Colonic mucosa (tissue), 4 donors: Measurements from ENCODE around the gene OR6F1. TPM values are rescaled to one million over a fixed set of nuclear protein-coding genes. Genes with fewer than 3 reads are reported as not detected.
"Not testable (repeated sequence)": the region's sequence is repeated elsewhere in the genome, so short reads cannot be mapped to it uniquely, and the experiment has no call there.

Source experiments
- DNase-seq: peaks from one replicate; pipeline ENCODE4 v3.0.0-alpha.2; 2020
- H3K27ac ChIP-seq: fragments of 200-600 bp; one replicate; pipeline ENCODE4 v1.8.0; 2021
- H3K27me3 ChIP-seq: fragments of 200-600 bp; one replicate; pipeline ENCODE4 v1.8.0; 2021
- H3K36me3 ChIP-seq: fragments of 200-600 bp; one replicate; pipeline ENCODE4 v1.8.0; 2021
- H3K4me1 ChIP-seq: fragments of 200-600 bp; one replicate; pipeline ENCODE4 v1.8.0; 2021; ENCODE audit warnings: mild to moderate bottlenecking
- H3K4me3 ChIP-seq: fragments of 200-600 bp; one replicate; pipeline ENCODE4 v1.8.0; 2021
- H3K9ac ChIP-seq, 2 donors: one replicate each; pipeline ENCODE4 v1.7.0; 2013; ENCODE audit warnings: control low read depth in 2 of 2, low read depth in 2 of 2, low read length in 2 of 2
- H3K9me3 ChIP-seq: fragments of 200-600 bp; one replicate; pipeline ENCODE4 v1.8.0; 2021
- intact Hi-C: fragments of 100-400 bp; cut with DNase I; formaldehyde crosslinking; loops from one replicate; pipeline ENCODE4 v1.14.1; 2022
- total RNA-seq, 2 donors: library from RNA; stranded (reverse); fragmentation: NEBNext Ultra II Directional in 1 of 2; extraction: Animal tissue kit (Norgen Biotek cat#: 25700) in 1 of 2; gene quantifications; one replicate each; pipeline ENCODE4 v1.2.1, GENCODE V29; 2021
- TF ChIP-seq, protein P1 (sequence below): fragments of 200-600 bp; IDR thresholded peaks from one replicate; pipeline ENCODE4 v1.8.0; 2022; ENCODE audit warnings: antibody characterized with exemption, mild to moderate bottlenecking
- donor health status: healthy.
- donor health status: DM: no; HTN: no; CAD: no.
- donor health status: DM: no; HTN: no; CAD: no.

The OR6F1 gene
- total RNA-seq, 2 donors from 2014 or later: not detected

DNA sequence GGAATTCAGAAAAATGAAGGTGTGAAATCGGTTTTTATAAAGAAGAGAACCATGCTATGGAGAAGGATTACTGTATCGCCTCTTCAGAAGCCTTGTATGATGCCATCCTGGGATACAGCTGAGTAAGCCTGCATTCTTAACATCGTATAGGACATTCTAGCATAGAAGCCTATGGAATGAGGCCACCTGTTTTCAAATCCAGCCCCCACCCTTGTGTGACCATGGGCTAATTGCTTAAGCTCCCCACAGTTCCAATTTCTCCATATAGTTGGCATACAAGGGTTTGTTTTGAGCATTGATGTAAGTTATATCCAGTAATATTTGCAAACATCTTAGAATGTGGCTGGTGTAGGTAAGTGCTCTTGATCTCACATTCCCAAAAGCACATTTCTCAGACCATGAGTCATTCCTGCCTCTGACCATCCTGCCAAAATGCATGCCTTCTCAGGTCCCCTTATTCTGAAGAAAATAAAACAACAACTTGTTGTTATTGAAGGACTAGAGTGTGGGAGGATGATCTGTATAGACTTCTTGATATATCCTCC lies 30.0 kb upstream of the OR6F1 start:
- no peak for DNase-seq
- H3K9me3 ChIP-seq: no peaks in the 10 kb centered on the region
- no peaks in the 10 kb centered on the region for H3K27me3 ChIP-seq
- no peaks in the 10 kb centered on the region for H3K4me1 ChIP-seq
- no peak overlapping the region for H3K9ac ChIP-seq
- no peak overlapping the region for H3K27ac ChIP-seq
- intact Hi-C loops: no loop called here
- no peak overlapping the region for H3K4me3 ChIP-seq
- TF ChIP-seq, protein P1, sequence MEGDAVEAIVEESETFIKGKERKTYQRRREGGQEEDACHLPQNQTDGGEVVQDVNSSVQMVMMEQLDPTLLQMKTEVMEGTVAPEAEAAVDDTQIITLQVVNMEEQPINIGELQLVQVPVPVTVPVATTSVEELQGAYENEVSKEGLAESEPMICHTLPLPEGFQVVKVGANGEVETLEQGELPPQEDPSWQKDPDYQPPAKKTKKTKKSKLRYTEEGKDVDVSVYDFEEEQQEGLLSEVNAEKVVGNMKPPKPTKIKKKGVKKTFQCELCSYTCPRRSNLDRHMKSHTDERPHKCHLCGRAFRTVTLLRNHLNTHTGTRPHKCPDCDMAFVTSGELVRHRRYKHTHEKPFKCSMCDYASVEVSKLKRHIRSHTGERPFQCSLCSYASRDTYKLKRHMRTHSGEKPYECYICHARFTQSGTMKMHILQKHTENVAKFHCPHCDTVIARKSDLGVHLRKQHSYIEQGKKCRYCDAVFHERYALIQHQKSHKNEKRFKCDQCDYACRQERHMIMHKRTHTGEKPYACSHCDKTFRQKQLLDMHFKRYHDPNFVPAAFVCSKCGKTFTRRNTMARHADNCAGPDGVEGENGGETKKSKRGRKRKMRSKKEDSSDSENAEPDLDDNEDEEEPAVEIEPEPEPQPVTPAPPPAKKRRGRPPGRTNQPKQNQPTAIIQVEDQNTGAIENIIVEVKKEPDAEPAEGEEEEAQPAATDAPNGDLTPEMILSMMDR: no peak
- no peaks in the 10 kb centered on the region for H3K36me3 ChIP-seq

GRCh38 chr1:247742215-247742760 lies 25.8 kb upstream of the OR6F1 start:
- H3K9ac ChIP-seq, intact Hi-C loops, H3K9me3 ChIP-seq, H3K27ac ChIP-seq, DNase-seq, H3K4me1 ChIP-seq, H3K4me3 ChIP-seq, H3K27me3 ChIP-seq, H3K36me3 ChIP-seq: not testable (repeated sequence)

DNA sequence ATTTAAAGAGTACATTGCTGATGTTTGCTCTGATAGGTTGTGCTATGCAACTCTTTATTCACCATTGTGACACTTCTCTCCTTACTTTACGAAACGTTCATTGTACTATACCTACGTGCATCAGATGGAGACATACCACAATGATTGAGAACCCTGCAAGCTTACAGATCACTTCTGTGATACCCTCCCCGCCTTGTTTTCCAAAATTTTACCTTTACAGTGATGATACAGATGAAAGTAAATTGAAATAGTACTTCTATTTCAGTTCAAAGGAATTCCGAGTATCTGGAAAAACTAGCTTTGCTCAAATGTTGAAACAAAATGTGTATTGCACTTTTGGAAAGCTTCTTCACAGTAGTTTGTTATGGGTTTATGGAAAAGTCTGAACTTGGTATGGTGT lies 25.3 kb upstream of the OR6F1 start:
- Histone ChIP-seq H3K9me3 (no peaks in the 10 kb centered on the region), H3K4me1 (no peaks in the 10 kb centered on the region), H3K9ac (no peak overlapping the region), H3K27ac (no peak overlapping the region), H3K36me3 (no peaks in the 10 kb centered on the region), H3K27me3 (no peaks in the 10 kb centered on the region), H3K4me3 (no peak overlapping the region)
- TF ChIP-seq, protein P1: no peak
- intact Hi-C loops: no loop called here
- no peak for DNase-seq

DNA sequence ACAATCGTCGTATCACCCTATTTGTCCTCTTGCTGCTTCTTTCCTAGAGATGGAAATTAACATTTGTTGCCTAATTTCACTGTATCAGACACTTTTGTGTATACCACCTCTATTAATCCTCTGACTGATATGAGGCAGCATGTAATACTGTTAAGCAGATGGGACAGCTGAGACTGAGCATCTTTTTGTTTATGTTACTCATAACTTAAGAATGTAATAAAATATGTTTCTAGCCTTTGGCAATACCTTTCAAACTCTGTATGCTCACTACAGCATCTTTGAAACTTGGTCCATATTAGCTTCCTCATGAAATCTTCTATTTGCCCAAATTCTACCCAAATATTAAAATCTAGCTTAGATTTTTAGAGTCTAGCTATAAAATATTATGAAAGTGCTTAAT lies 24.3 kb upstream of the OR6F1 start:
- Histone ChIP-seq H3K9me3 (no peaks in the 10 kb centered on the region), H3K27ac (no peak overlapping the region), H3K4me3 (no peak overlapping the region), H3K27me3 (no peaks in the 10 kb centered on the region), H3K4me1 (no peaks in the 10 kb centered on the region), H3K36me3 (no peaks in the 10 kb centered on the region), H3K9ac (no peak overlapping the region)
- TF ChIP-seq, protein P1: no peak
- intact Hi-C loops: no loop called here
- no peak for DNase-seq

- no peaks in the 10 kb centered on the region for H3K9me3 ChIP-seq
- H3K4me1 ChIP-seq: no peaks in the 10 kb centered on the region
- H3K36me3 ChIP-seq: no peaks in the 10 kb centered on the region
- intact Hi-C loops: no loop called here
- H3K4me3 ChIP-seq: no peak within 1 kb of the TSS
- H3K27ac ChIP-seq: no peak within 1 kb of the TSS
- no peak for DNase-seq
- H3K27me3 ChIP-seq: no peaks in the 10 kb centered on the region
- no peak within 1 kb of the TSS for H3K9ac ChIP-seq
- TF ChIP-seq, protein P1: no peak
These were observed 21.9 kb upstream of the OR6F1 start, which contains the start of gene OR14K1 for GRCh38 chr1:247738315-247738714. TSS of gene OR14K1 (plus strand) at chr1:247738615. CDS start at chr1:247738615, 0 bp downstream.

GRCh38 chr1:247721222-247721621 lies 4.8 kb upstream of the OR6F1 start:
- intact Hi-C loops: no loop called here
- H3K36me3 ChIP-seq: no peaks in the 10 kb centered on the region
- no peaks in the 10 kb centered on the region for H3K27me3 ChIP-seq
- H3K9me3 ChIP-seq: no peaks in the 10 kb centered on the region
- no peak overlapping the region for H3K27ac ChIP-seq
- DNase-seq: no peak
- H3K9ac ChIP-seq: no peak overlapping the region
- TF ChIP-seq, protein P1: no peak
- no peak overlapping the region for H3K4me3 ChIP-seq
- no peaks in the 10 kb centered on the region for H3K4me1 ChIP-seq
